Stimulated activated naive CD8-positive, alpha-beta T cell treated with anti-CD3 and anti-CD28 coated beads, Interleukin-15, amount 100 ng/mL, for 72 hours (primary cell): ENCODE results near the gene TMEM150A.
"Not testable (repeated sequence)": the region's sequence is repeated elsewhere in the genome, so short reads cannot be mapped to it uniquely, and the experiment has no call there.

Experiments
- ATAC-seq: fragments of 150-1000 bp; cut with Tn5 transposase; 2 replicates; pipeline ENCODE4 v1.10.0; 2021; ENCODE audit warnings: mild to moderate bottlenecking, moderate library complexity
- DNase-seq, 2 donors: peaks; one replicate each; pipeline ENCODE4 v3.0.0; 2021 to 2022
- H3K27ac Mint-ChIP-seq, 2 donors: one replicate each; pipeline ENCODE4 v1.8.0; 2022; ENCODE audit warnings: mild to moderate bottlenecking in 2 of 2, mixed read lengths in 2 of 2, moderate library complexity in 2 of 2
- H3K27me3 Mint-ChIP-seq: one replicate; pipeline ENCODE4 v1.8.0; 2022; ENCODE audit warnings: mixed read lengths
- H3K4me1 Mint-ChIP-seq: one replicate; pipeline ENCODE4 v1.8.0; 2022; ENCODE audit warnings: mild to moderate bottlenecking, mixed read lengths
- H3K4me3 Mint-ChIP-seq, 2 donors: one replicate each; pipeline ENCODE4 v1.8.0; 2022; ENCODE audit warnings: mild to moderate bottlenecking in 2 of 2, mixed read lengths in 2 of 2, moderate library complexity in 1 of 2
- H3K9me3 Mint-ChIP-seq, 2 donors: one replicate each; pipeline ENCODE4 v1.8.0; 2022; ENCODE audit warnings: mixed read lengths in 2 of 2

Gene TMEM150A

DNA sequence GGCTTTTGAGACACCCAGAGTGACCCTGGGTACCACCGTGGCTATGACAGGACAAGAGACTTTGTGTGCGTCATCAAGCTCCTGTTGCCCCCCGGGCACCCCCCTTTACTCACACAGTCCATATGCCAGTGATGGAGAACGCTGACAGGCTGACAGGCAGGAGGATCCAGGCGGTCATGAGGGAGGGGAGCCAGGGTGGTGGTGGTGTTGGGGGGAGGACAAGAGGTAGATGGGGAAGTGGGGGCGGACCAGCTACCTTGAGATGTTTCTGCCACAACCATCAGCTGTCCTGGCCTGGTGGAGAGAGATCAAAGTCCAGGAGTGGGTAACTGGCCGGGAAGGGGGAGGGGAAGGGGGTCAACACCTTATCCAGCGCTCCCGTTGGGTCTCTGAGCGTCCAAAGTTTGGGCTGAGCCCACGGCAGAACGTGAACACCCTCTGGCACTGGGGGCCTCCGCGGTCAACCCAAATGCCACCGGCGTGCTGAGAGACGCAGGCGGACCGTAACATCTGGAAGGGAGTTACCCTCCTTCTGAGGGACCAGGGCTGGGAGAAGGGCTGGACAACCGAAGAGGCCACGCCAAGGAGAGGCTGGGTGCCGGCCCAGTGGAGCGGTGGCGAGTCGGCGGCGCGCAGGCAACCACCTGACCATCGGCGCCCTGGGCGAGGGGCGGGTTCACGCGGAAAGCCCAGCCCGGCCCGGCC, 575 bp downstream of the TMEM150A start:
- DNase-seq (no peak), ATAC-seq (peak; percentile 27)
- Mint-ChIP-seq H3K4me3 (peak overlapping the region; percentile 81 to 88), H3K4me1 (peaks cover 59% of the 10 kb centered on the region), H3K27me3 (no peaks in the 10 kb centered on the region), H3K9me3 (no peaks in the 10 kb centered on the region), H3K27ac (peak overlapping the region; percentile 46 to 87)

- Mint-ChIP-seq H3K4me1 (peaks cover 66% of the 10 kb centered on the region), H3K9me3 (no peaks in the 10 kb centered on the region), H3K27me3 (no peaks in the 10 kb centered on the region), H3K4me3 (peak overlapping the region; percentile 81 to 88), H3K27ac (peak overlapping the region in 1 of 2 donors; percentile 87)
- ATAC-seq: no peak
- DNase-seq: no peak
Measured at GRCh38 chr2:85600951-85601770, 1.3 kb downstream of the TMEM150A start.

- ATAC-seq: no peak
Measured at GRCh38 chr2:85600235-85600575, 2.3 kb downstream of the TMEM150A start.

DNA sequence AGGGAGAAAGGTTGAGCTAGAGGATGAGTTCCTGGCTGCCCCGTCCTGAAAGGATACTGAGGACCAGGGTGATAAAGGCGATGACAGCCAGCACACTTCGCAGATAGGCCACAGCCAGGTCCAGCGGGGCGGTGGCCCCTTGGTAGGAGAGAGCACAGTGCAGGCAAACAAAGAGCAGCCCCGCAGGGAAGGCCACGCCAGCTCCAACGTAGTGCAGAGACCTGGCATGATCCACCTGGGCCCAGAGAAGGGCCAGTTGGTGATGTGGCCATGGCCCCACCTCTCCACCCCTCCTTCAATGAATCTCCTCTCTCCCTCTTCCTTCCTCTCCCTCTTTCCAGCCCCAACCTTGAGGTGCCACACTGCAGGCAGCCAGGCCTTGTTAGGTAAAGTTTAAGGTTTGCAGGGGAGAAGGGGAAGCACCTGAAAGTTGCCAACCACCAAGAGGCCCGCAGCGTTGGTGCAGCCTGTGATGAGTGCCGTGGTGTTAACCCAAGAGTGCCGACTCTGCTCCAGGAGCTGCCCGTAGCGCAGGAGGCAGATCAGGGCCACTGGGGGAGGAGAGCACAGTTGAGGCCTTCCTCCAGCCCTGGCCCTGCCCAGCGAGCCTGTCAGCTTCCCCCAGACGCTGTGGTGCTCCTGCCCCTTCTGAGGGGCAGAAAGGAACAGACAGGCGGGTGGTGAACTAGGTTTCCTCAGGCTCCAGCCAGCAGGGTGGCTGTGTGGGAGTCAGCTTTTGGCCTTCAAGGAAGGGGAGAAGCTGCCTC, 2.8 kb downstream of the TMEM150A start:
- Mint-ChIP-seq H3K27me3 (no peaks in the 10 kb centered on the region), H3K9me3 (no peaks in the 10 kb centered on the region), H3K4me1 (peaks cover 75% of the 10 kb centered on the region), H3K27ac (peak overlapping the region in 1 of 2 donors; percentile 74), H3K4me3 (no peak overlapping the region)
- ATAC-seq: no peak
- no peak for DNase-seq

More at GRCh38 chr2:85600235-85600575, 2.3 kb downstream of the TMEM150A start:
- H3K4me1 Mint-ChIP-seq: peaks cover 73% of the 10 kb centered on the region
- peak overlapping the region in 1 of 2 donors; percentile 48 for H3K27ac Mint-ChIP-seq
- H3K27me3 Mint-ChIP-seq: no peaks in the 10 kb centered on the region
- H3K9me3 Mint-ChIP-seq: no peaks in the 10 kb centered on the region
- DNase-seq: no peak
- H3K4me3 Mint-ChIP-seq: no peak overlapping the region

DNA sequence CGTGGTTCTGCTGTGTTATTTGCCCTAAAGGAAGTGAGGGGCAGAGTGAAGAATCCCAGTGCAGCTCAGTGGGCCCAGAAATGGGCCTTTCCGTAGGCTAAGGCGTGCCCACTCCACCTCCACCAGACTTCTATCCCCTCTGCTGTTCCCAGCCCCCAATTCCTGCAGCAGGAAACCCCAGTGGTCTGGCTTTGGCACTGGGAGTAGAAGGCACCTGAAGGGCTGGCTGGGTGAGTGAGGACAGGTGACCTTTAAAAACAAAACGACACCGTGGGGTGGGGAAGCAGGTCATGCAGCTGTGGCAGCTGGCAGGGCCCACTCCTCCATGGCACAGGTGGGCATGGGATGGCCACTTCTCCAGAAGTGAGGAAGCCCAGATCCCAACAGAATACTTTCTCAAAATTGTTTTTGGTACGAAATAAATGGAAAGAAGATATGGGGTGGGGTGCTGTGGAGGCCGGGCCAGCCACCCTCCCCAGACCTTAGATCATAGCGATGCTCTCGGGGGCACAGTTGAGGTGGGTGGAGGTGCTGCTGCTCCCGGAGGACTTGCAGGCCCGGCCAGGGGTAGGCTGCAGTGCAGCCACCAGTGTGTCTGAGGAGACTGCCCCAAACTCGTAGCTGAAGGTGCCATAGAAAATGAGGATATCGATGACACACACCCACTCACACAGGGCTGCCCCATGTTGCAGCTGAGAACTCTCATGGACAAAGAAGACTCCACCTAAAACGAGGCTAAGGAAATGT, 3.7 kb downstream of the TMEM150A start:
- Mint-ChIP-seq H3K4me3 (no peak overlapping the region), H3K9me3 (no peaks in the 10 kb centered on the region), H3K27ac (peak overlapping the region in 1 of 2 donors; percentile 57), H3K27me3 (no peaks in the 10 kb centered on the region), H3K4me1 (peaks cover 79% of the 10 kb centered on the region)
- no peak for ATAC-seq
- DNase-seq: no peak

DNA sequence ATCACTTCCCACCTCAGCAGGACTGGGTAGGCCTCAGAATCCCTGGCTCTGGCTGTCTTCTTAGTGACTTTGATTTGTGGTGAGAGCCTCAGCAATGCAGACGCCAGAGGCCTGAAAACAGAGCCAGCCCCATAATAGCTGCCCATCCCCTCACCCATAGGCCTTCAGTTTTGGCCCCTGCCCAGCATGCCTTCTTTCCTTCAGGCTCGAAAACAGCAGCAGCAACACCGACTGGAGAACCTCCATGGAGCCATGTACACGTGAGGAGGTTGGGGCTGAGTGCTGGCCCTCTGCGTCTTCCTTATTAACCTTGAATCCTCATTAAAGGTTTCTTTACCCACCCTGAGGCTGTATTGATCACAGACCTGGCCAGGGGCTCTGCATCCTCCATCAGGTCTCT, 5.3 kb downstream of the TMEM150A start:
- Mint-ChIP-seq H3K27ac (peak overlapping the region in 1 of 2 donors; percentile 67), H3K27me3 (no peaks in the 10 kb centered on the region), H3K4me1 (peaks cover 76% of the 10 kb centered on the region), H3K4me3 (peak overlapping the region; percentile 93 to 100), H3K9me3 (no peaks in the 10 kb centered on the region)
- DNase-seq: no peak
- ATAC-seq: no peak

DNA sequence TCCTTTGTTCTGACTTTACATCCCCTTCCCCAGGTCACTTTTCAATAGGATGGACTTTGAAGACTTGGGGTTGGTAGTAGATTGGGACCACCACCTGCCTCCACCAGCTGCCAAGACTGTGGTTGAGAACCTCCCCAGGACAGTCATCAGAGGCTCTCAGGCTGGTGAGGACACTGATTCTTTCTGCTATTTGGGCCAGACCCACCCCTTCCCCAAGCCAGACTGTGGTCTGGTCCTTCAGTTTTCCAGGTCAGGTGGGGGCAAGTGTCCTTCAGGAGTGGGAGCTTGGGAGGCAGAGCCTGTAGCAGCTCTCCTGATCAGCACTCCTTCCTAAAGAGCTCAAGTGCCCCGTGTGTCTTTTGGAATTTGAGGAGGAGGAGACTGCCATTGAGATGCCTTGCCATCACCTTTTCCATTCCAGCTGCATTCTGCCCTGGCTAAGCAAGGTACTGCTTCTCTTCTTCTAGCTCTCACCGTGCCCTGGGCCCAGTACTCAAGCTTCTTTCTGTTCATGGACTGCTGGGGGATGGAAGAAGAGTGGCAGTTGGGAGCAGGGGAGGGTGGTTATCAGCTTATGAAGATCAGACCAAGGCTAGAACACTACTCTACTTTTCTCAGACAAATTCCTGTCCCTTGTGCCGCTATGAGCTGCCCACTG, 5.9 kb downstream of the TMEM150A start:
- Mint-ChIP-seq H3K27me3 (no peaks in the 10 kb centered on the region), H3K27ac (peak overlapping the region; percentile 19 to 67), H3K4me3 (peak overlapping the region; percentile 93 to 100), H3K4me1 (peaks cover 70% of the 10 kb centered on the region), H3K9me3 (no peaks in the 10 kb centered on the region)
- ATAC-seq: no peak
- DNase-seq: no peak

DNA sequence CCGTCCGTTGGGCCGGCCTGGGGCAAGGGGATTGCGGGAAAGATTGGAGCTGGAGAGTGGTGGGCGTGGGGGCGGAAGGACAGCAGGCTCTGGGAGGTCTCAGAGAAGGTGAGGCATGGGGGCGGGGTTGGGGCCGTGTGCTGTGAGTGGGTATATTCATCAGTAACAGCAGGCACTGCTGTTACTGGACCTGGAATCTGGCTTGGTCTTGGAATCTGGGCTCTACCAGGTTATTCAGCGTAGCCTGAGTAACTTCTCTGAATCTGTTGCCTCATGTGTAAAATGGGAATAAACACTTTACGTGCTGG, 6.5 kb downstream of the TMEM150A start:
- peak overlapping the region; percentile 94 to 99 for H3K27ac Mint-ChIP-seq
- peak; percentile 32 for ATAC-seq

GRCh38 chr2:85595301-85596025, 7.0 kb downstream of the TMEM150A start, which contains the start of gene RNF181:
TSS of gene RNF181 (plus strand) at chr2:85595745. CDS start at chr2:85595764, 19 bp downstream.
- peaks cover 62% of the 10 kb centered on the region for H3K4me1 Mint-ChIP-seq
- H3K27ac Mint-ChIP-seq: peak within 1 kb of the TSS; percentile 94 to 99
- DNase-seq: peak; percentile 87 to 93
- no peaks in the 10 kb centered on the region for H3K9me3 Mint-ChIP-seq
- H3K4me3 Mint-ChIP-seq: peak within 1 kb of the TSS; percentile 93 to 100
- ATAC-seq: peak; percentile 99
- no peaks in the 10 kb centered on the region for H3K27me3 Mint-ChIP-seq

More for the DNA sequence above, 6.5 kb downstream of the TMEM150A start:
- no peaks in the 10 kb centered on the region for H3K27me3 Mint-ChIP-seq
- no peaks in the 10 kb centered on the region for H3K9me3 Mint-ChIP-seq
- DNase-seq: no peak
- H3K4me3 Mint-ChIP-seq: peak overlapping the region; percentile 93 to 100
- peaks cover 64% of the 10 kb centered on the region for H3K4me1 Mint-ChIP-seq

GRCh38 chr2:85594715-85595300, 7.7 kb downstream of the TMEM150A start:
- no peaks in the 10 kb centered on the region for H3K27me3 Mint-ChIP-seq
- peaks cover 62% of the 10 kb centered on the region for H3K4me1 Mint-ChIP-seq
- no peak for DNase-seq
- H3K9me3 Mint-ChIP-seq: no peaks in the 10 kb centered on the region
- ATAC-seq: no peak
- peak overlapping the region; percentile 93 to 100 for H3K4me3 Mint-ChIP-seq
- peak overlapping the region; percentile 89 to 99 for H3K27ac Mint-ChIP-seq

GRCh38 chr2:85593023-85593422, 9.5 kb downstream of the TMEM150A start:
- DNase-seq: no peak
- ATAC-seq: no peak
- H3K27me3 Mint-ChIP-seq: no peaks in the 10 kb centered on the region
- H3K4me1 Mint-ChIP-seq: peaks cover 57% of the 10 kb centered on the region
- no peaks in the 10 kb centered on the region for H3K9me3 Mint-ChIP-seq
- H3K27ac Mint-ChIP-seq: no peak overlapping the region
- no peak overlapping the region for H3K4me3 Mint-ChIP-seq

GRCh38 chr2:85592299-85592698, 10.2 kb downstream of the TMEM150A start:
- H3K27ac Mint-ChIP-seq, H3K4me3 Mint-ChIP-seq, ATAC-seq, H3K27me3 Mint-ChIP-seq, H3K9me3 Mint-ChIP-seq, DNase-seq: not testable (repeated sequence)
- H3K4me1 Mint-ChIP-seq: peaks cover 58% of the 10 kb centered on the region

- Mint-ChIP-seq H3K9me3 (no peaks in the 10 kb centered on the region), H3K4me1 (peaks cover 52% of the 10 kb centered on the region), H3K27me3 (no peaks in the 10 kb centered on the region), H3K4me3 (no peak overlapping the region), H3K27ac (peak overlapping the region in 1 of 2 donors; percentile 3)
- no peak for ATAC-seq
- DNase-seq: no peak
Measured at GRCh38 chr2:85591563-85591962, 10.9 kb downstream of the TMEM150A start.

DNA sequence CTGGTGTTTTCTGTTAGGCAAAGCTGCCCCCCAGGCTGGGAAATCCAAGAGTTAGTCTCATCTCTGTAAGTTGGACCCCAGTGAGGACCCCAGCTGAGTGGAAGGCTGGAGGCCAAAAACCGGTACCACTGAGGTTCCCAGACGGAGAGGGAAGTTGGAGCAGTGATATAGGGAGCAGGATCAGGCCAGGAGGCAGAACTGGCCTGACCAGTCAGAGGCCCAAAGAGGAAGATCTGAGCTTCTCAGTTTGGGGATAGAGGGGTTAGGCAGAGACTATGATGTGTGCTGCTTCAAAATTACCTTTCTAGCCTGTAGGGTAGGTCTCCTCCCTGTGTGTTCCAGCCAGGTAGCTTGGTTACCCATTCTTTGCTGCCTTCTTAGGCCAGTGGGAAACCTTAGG, 11.5 kb downstream of the TMEM150A start:
- H3K27me3 Mint-ChIP-seq: no peaks in the 10 kb centered on the region
- H3K9me3 Mint-ChIP-seq: no peaks in the 10 kb centered on the region
- no peak overlapping the region for H3K4me3 Mint-ChIP-seq
- ATAC-seq: no peak
- no peak for DNase-seq
- no peak overlapping the region for H3K27ac Mint-ChIP-seq
- peaks cover 48% of the 10 kb centered on the region for H3K4me1 Mint-ChIP-seq
